GM23338 (cell line): Measurements from ENCODE around the gene SYT14. TPM values are rescaled to one million over a fixed set of nuclear protein-coding genes. Genes with fewer than 3 reads are reported as not detected.

Source experiments
- ATAC-seq: fragments of 200-7000 bp; cut with Tn5 transposase; 3 replicates; pipeline ENCODE4 v1.9.1; 2020
- DNase-seq: peaks from one replicate; pipeline ENCODE4 v3.0.0-alpha.2; 2015; ENCODE audit warnings: low spot score
- H2AFZ ChIP-seq: fragments of 200-600 bp; sonication (generic); 2 replicates; pipeline ENCODE4 v1.8.0; 2016; ENCODE audit warnings: antibody characterized with exemption, mild to moderate bottlenecking, moderate library complexity
- H3F3A ChIP-seq: fragments of 200-600 bp; sonication (generic); replicated peaks from 2 replicates; pipeline ENCODE4 v1.8.0; 2017; ENCODE audit warnings: antibody characterized with exemption, mixed run types, low read depth
- H3K27ac ChIP-seq: fragments of 200-600 bp; sonication (generic); 2 replicates; pipeline ENCODE4 v1.6.1; 2016; ENCODE audit warnings: low read depth
- H3K27me3 ChIP-seq: fragments of 200-600 bp; sonication (generic); 2 replicates; pipeline ENCODE4 v1.8.0; 2016; ENCODE audit warnings: mild to moderate bottlenecking, mixed run types, moderate library complexity; ENCODE audit not compliant: insufficient read depth
- H3K36me3 ChIP-seq: fragments of 200-600 bp; sonication (generic); 2 replicates; pipeline ENCODE4 v1.8.0; 2016; ENCODE audit warnings: mild to moderate bottlenecking; ENCODE audit not compliant: insufficient read depth
- H3K4me1 ChIP-seq: fragments of 200-600 bp; sonication (generic); 2 replicates; pipeline ENCODE4 v1.8.0; 2016; ENCODE audit warnings: mild to moderate bottlenecking, moderate library complexity; ENCODE audit not compliant: insufficient read depth
- H3K4me2 ChIP-seq: fragments of 200-600 bp; sonication (generic); 2 replicates; pipeline ENCODE4 v1.7.1; 2017; ENCODE audit warnings: mixed run types
- H3K4me3 ChIP-seq: fragments of 200-600 bp; sonication (generic); 2 replicates; pipeline ENCODE4 v1.6.1; 2016; ENCODE audit warnings: mixed run types
- H3K79me2 ChIP-seq: fragments of 200-600 bp; sonication (generic); replicated peaks from 2 replicates; pipeline ENCODE4 v1.8.0; 2017; ENCODE audit warnings: mild to moderate bottlenecking; ENCODE audit not compliant: insufficient read depth
- H3K9me2 ChIP-seq: fragments of 200-600 bp; sonication (generic); 2 replicates; pipeline ENCODE4 v1.8.0; 2017; ENCODE audit not compliant: insufficient read depth
- H4K20me1 ChIP-seq: fragments of 200-600 bp; sonication (generic); replicated peaks from 2 replicates; pipeline ENCODE4 v1.8.0; 2017; ENCODE audit warnings: mild to moderate bottlenecking; ENCODE audit not compliant: insufficient read depth
- H3K27ac Mint-ChIP-seq: 2 replicates; pipeline ENCODE4 v1.8.0; 2020; ENCODE audit warnings: inconsistent platforms, mild to moderate bottlenecking, moderate library complexity, mixed read lengths
- H3K27me3 Mint-ChIP-seq: 3 replicates; pipeline ENCODE4 v1.8.0; 2022; ENCODE audit warnings: low read depth, mild to moderate bottlenecking, moderate library complexity, mixed read lengths, inconsistent platforms; ENCODE audit not compliant: insufficient read depth, poor library complexity
- H3K36me3 Mint-ChIP-seq: 3 replicates; pipeline ENCODE4 v1.8.0; 2021; ENCODE audit warnings: low read depth, mild to moderate bottlenecking, inconsistent platforms, moderate library complexity, mixed read lengths
- H3K4me1 Mint-ChIP-seq: 3 replicates; pipeline ENCODE4 v1.8.0; 2020; ENCODE audit warnings: mild to moderate bottlenecking, inconsistent platforms, mixed read lengths
- H3K4me3 Mint-ChIP-seq: 3 replicates; pipeline ENCODE4 v1.8.0; 2021; ENCODE audit warnings: moderate library complexity, mild to moderate bottlenecking, inconsistent platforms, mixed read lengths
- H3K9me3 Mint-ChIP-seq: 3 replicates; pipeline ENCODE4 v1.8.0; 2020; ENCODE audit warnings: moderate library complexity, mild to moderate bottlenecking, inconsistent platforms, mixed read lengths
- CREB1 ChIP-seq: fragments of 250-450 bp; sonication (Bioruptor Pico); IDR thresholded peaks from 2 replicates; pipeline ENCODE4 v1.5.0; 2020; ENCODE audit warnings: low read depth, mild to moderate bottlenecking, moderate library complexity
- EZH2 ChIP-seq: fragments of 200-600 bp; sonication (generic); IDR thresholded peaks from one replicate; pipeline ENCODE4 v1.8.0; 2017; ENCODE audit warnings: antibody characterized with exemption, mild to moderate bottlenecking, low read depth; ENCODE audit not compliant: unreplicated experiment
- JUNB ChIP-seq: IDR thresholded peaks from one replicate; pipeline ENCODE4 v1.6.1; 2016; ENCODE audit warnings: antibody characterized with exemption; ENCODE audit not compliant: unreplicated experiment
- NANOG ChIP-seq: IDR thresholded peaks from 2 replicates; pipeline ENCODE4 v1.6.1; 2016; ENCODE audit warnings: antibody characterized with exemption, borderline replicate concordance
- ZNF331 ChIP-seq: fragments of 250-450 bp; sonication (Bioruptor Pico); IDR thresholded peaks from 2 replicates; pipeline ENCODE4 v1.5.0; 2020; ENCODE audit warnings: low read depth, mild to moderate bottlenecking, moderate library complexity
- polyA plus RNA-seq: library from polyadenylated mRNA; unstranded; fragments of >200 nt; fragmentation: Nextera tagmentation; extraction: Ambion mirVana; gene quantifications from 2 replicates; pipeline ENCODE4 v1.2.1, GENCODE V29; 2016
- total RNA-seq: library from RNA; depleted of rRNA; stranded (reverse); fragments of >200 nt; shearing (Covaris generic); gene quantifications from 2 replicates; pipeline ENCODE4 v1.2.3, GENCODE V29; 2014
- TF ChIP-seq, protein P1 (sequence below): IDR thresholded peaks from 2 replicates; pipeline ENCODE4 v1.6.1; 2016; ENCODE audit warnings: antibody characterized with exemption
- TF ChIP-seq, protein P2 (sequence below): IDR thresholded peaks from one replicate; pipeline ENCODE4 v1.6.1; 2018; ENCODE audit warnings: antibody characterized with exemption; ENCODE audit not compliant: unreplicated experiment

The SYT14 gene
- total and polyA plus RNA-seq, 2 experiments from 2014 or later = 5.2 to 22.4 TPM

DNA sequence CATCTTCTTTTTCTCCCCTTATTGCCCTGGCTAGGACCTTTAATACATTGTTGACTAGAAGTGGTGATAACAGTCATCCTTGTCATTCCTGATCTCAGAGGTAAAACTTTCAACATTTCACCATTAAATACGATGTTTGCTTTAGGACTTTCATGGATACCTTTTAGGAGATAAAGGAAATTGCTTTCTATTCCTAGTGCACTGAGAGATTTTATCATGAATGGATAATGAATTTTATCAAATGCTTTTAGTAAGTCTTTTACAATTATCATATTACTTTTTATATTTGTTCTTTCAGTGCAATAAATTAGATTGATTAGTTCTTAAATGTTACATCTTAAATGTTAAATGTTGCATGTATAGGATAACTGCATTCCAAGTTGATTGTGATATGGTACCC is 147.3 kb downstream of the SYT14 start:
- Histone ChIP-seq H3K36me3 (no peaks in the 10 kb centered on the region), H3K9me2 (no peaks in the 10 kb centered on the region), H3K4me3 (no peak overlapping the region), H3K4me2 (no peak overlapping the region), H4K20me1 (no peaks in the 10 kb centered on the region), H3K27me3 (no peaks in the 10 kb centered on the region), H3K27ac (no peak overlapping the region), H3F3A (no peaks in the 10 kb centered on the region), H2AFZ (no peak overlapping the region), H3K4me1 (no peaks in the 10 kb centered on the region), H3K79me2 (no peaks in the 10 kb centered on the region)
- H3K27ac Mint-ChIP-seq = no peak overlapping the region
- no peaks in the 10 kb centered on the region; the same call in 2 of the 3 replicates for H3K9me3 Mint-ChIP-seq
- ATAC-seq (no peak), DNase-seq (no peak)
- H3K36me3 Mint-ChIP-seq = peaks cover 16% of the 10 kb centered on the region
- no peak overlapping the region for H3K4me3 Mint-ChIP-seq
- no peaks in the 10 kb centered on the region for H3K27me3 Mint-ChIP-seq
- TF ChIP-seq JUNB = no peak
- TF ChIP-seq, protein P1, sequence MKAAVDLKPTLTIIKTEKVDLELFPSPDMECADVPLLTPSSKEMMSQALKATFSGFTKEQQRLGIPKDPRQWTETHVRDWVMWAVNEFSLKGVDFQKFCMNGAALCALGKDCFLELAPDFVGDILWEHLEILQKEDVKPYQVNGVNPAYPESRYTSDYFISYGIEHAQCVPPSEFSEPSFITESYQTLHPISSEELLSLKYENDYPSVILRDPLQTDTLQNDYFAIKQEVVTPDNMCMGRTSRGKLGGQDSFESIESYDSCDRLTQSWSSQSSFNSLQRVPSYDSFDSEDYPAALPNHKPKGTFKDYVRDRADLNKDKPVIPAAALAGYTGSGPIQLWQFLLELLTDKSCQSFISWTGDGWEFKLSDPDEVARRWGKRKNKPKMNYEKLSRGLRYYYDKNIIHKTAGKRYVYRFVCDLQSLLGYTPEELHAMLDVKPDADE = no peak
- no peak for TF ChIP-seq ZNF331 (CRISPR knock-in tag)
- no peak for TF ChIP-seq NANOG
- TF ChIP-seq, protein P2, sequence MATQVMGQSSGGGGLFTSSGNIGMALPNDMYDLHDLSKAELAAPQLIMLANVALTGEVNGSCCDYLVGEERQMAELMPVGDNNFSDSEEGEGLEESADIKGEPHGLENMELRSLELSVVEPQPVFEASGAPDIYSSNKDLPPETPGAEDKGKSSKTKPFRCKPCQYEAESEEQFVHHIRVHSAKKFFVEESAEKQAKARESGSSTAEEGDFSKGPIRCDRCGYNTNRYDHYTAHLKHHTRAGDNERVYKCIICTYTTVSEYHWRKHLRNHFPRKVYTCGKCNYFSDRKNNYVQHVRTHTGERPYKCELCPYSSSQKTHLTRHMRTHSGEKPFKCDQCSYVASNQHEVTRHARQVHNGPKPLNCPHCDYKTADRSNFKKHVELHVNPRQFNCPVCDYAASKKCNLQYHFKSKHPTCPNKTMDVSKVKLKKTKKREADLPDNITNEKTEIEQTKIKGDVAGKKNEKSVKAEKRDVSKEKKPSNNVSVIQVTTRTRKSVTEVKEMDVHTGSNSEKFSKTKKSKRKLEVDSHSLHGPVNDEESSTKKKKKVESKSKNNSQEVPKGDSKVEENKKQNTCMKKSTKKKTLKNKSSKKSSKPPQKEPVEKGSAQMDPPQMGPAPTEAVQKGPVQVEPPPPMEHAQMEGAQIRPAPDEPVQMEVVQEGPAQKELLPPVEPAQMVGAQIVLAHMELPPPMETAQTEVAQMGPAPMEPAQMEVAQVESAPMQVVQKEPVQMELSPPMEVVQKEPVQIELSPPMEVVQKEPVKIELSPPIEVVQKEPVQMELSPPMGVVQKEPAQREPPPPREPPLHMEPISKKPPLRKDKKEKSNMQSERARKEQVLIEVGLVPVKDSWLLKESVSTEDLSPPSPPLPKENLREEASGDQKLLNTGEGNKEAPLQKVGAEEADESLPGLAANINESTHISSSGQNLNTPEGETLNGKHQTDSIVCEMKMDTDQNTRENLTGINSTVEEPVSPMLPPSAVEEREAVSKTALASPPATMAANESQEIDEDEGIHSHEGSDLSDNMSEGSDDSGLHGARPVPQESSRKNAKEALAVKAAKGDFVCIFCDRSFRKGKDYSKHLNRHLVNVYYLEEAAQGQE = no peak
- TF ChIP-seq CREB1 (CRISPR knock-in tag) = no peak
- H3K4me1 Mint-ChIP-seq = no peaks in the 10 kb centered on the region; the same call in 2 of the 3 replicates

DNA sequence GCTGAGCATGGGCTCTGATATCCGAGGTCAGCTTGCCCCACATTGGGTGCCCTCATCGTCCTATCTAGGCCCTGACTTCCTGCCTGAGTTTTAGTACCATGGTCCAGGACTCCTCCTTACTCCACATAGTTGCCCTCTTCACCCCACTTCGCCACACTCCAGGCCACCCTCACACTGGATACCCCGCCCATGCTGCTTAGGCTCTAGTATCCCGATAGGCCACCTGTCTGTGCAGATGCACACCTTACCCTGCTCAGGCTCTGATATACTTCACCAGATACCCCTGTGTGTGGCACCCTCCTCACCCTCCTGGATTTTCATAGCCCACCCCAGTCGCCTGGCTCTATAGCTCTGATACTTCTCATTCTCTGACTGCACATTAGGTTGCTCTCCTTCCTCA is 149.0 kb downstream of the SYT14 start:
- TF ChIP-seq NANOG (no peak), EZH2 (no peak)
- no peak overlapping the region; the same call in 1 of the 2 replicates for H3K27ac Mint-ChIP-seq
- ATAC-seq = no peak

More for the DNA sequence above, 149.0 kb downstream of the SYT14 start:
- H3K9me2 ChIP-seq = no peaks in the 10 kb centered on the region
- no peak overlapping the region for H3K4me3 ChIP-seq
- DNase-seq = no peak
- H3K27ac ChIP-seq = no peak overlapping the region
- Mint-ChIP-seq H3K4me3 (no peak overlapping the region), H3K27me3 (no peaks in the 10 kb centered on the region), H3K9me3 (no peaks in the 10 kb centered on the region; the same call in 2 of the 3 replicates), H3K4me1 (no peaks in the 10 kb centered on the region; the same call in 2 of the 3 replicates), H3K36me3 (peaks cover 16% of the 10 kb centered on the region)
- H3K27me3 ChIP-seq = no peaks in the 10 kb centered on the region
- H3K79me2 ChIP-seq = no peaks in the 10 kb centered on the region
- H3F3A ChIP-seq = no peaks in the 10 kb centered on the region
- H3K4me2 ChIP-seq = no peak overlapping the region
- no peaks in the 10 kb centered on the region for H3K36me3 ChIP-seq
- H3K4me1 ChIP-seq = no peaks in the 10 kb centered on the region
- no peaks in the 10 kb centered on the region for H4K20me1 ChIP-seq
- no peak overlapping the region for H2AFZ ChIP-seq
